Embryonic facial prominence (tissue), 1 donor: Measurements from ENCODE around the gene ZNF862.

Experiments
- DNase-seq: peaks from one replicate; pipeline ENCODE4 v3.0.0-alpha.2; 2016; ENCODE audit errors: extremely low spot score

The ZNF862 gene

DNA sequence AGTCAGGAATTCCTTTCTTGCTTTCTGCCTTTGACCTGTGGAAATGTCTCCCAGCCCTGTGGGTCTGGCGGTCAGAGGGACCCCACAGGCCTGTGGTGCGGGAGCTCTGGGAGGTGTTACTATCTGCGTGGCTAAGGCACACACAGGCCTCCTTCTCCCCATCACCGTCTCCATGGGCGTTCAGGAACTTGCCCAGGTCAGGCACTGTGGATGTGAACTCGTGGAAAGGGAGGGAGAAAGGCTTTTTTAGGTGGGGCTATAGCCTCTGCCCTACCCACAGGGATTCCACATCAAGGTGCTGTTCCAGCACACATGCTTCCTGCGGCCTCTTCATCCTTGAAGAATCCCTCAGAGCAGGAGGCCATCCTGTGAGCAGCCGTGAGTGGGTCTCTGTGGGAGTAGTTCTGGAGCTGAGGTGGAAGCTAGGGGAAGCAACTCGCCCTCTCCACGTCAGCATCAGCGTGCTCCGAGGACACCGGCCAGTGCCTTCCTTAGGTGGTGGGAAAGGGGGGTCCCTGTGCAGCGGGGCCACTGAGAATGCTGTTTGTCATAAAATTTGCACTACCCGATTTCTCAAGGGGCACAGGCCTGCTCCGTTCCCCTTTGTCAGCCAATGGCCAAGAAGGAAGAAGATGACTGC lies 28.1 kb downstream of the ZNF862 start:
- no peak for DNase-seq

DNA sequence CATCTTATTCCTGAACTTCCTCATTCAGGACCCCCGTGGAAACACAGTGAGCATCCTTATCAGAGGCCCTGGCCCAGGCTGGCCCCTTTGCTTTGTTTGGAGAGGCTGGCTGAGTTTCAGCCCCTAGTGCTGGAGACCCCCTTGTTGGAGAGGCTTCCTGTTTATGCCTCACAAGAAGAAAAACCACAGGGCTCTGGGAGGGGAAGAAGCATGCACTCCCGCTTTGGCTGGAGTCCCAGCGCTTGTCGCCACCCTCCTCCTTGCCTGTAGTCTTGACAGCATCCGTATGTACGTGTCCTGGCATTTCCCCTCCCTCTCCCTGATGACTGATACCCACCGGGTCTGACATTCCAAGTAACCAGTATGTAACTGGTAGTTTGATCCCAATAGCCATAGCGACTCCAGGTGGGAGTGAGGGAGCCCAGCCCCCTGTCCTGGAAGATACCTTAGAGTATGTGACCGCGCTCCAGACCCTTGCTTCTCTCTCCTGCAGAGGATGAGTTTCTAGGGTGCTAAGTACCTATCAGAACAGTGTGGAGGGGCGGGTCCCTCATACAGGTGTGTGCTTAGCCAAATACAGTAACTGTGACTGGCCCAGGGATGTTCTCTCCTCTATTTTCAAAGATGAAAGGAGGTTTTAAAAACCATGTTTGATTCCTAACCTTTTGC lies 28.7 kb downstream of the ZNF862 start:
- DNase-seq, result no peak

DNA sequence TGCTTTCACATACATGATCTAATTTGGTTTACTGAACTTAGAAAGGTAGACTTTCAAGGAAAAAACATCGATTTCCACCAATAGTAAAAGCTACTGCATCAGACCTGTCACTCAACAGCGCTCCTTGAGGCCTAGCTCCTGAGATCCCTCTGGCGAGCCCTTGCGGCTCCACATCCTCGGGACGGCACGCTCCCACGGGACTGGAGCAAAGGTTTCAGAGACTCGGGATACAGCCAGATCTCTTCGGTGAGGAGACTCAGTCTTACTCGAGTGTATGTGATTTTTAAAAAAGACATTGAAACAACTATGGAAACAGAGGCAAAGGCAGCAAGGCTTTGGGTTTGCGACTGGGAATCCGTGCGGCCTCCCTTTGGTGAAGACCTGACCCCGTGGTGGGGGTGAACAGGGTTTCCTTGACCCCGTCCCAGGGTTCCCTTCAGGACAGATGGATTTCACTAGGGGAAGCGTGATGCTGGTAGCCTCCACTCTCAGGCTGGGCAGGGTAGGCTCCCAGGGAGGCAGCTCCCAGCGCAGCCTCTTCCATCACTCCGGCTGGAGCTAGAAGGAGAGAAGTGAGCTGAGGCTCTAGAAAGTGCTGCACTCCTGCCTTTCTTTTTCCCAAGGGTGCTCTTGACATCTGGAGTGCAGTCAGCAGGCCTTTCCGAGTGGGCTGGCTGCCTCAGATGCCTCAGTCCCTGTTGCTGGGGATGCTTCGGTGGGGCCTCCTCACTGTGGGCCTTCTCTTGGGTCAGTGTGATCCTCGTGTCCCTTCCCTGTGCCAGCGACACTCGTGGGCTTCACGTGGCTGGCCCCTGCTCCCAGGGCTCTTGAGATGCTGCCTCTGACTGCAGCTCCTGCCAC lies 29.8 kb downstream of the ZNF862 start:
- no peak for DNase-seq

DNA sequence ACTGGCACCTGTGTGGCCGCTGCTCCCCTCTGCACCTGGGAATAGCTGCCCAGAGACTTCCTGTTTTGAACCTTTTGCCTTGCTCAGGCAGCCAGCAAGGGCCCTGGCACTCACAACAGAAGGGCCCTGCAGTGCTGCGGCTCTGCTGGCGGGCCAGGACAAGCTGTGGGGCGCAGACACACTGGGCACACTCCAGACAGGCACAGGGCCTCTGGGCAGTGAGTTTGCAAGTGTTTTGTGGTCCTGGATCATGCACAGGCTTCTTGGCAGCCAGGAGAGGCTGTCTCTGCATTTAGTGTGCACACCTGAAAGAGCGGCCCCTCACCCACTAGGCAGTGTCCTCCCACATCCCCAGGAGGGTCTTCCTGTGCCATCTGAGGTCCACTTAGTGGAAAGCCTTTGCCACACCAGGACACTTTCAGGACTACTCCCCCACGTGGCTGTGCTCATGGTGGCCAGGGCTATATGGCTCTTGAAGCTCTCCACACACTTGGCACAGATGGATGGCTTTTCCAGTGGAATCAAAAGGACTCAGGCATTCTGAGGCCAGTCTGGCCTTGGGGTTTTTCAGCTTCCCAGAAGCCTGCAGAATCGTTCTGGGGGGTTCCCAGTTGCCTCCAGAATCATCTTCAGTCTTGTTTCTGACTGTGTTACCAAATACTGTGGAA lies 30.6 kb downstream of the ZNF862 start:
- no peak for DNase-seq

DNA sequence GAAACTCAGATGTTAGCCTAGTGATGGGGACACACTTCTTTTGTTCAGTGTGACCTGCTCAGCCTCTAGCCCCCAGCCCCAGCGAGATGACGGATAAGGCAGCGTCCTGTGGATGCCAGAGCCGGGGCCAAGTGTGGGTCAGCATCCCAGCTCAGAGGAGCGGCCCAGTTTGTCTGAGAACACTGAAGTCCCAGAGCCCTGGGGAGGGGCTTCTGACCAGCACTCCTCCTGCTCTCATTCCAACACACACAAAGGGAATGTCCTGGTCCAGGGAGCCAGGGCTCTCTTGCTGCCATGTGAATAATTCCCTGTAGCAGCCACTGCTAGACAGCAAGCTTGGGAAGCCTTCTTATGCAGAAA lies 31.1 kb downstream of the ZNF862 start:
- DNase-seq, result no peak

DNA sequence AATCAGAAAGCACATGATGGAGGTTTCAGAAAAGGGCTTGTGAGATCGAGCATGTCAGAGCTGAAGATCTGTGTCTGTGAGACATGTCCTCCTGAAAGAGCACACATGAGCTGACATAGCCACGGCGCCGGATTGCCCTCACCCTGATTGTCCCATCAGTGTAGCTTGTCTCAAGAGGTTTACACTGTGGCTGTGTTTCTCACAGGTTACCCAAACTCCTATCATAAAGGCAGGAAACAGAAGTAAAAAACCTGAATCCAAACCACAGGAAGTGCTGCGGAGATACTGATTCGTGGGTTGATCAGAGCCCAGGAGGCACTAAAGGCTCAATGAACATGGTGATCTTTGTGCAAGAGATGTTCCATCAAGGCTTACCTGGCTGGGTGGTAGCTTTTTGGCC lies 31.7 kb downstream of the ZNF862 start:
- DNase-seq, result no peak

DNA sequence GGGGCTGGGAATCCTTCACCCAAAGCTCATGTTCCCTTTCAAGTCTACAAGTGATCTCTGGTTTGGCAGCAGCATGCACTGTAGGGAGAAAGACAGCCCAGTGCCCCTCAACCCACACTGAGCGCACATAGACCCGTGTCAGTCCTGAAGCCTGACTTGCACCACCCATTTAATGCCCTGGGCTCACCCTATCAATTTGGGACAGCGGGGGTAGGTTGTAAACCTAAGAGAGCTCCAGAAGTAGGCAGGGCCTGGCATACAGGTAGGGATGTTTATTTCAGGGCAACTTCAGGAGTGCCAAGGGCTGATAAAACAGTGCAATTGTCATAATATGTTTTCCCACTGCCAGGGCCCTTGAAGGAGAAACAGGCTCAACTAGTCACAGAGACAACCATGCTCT lies 32.1 kb downstream of the ZNF862 start:
- no peak for DNase-seq

DNA sequence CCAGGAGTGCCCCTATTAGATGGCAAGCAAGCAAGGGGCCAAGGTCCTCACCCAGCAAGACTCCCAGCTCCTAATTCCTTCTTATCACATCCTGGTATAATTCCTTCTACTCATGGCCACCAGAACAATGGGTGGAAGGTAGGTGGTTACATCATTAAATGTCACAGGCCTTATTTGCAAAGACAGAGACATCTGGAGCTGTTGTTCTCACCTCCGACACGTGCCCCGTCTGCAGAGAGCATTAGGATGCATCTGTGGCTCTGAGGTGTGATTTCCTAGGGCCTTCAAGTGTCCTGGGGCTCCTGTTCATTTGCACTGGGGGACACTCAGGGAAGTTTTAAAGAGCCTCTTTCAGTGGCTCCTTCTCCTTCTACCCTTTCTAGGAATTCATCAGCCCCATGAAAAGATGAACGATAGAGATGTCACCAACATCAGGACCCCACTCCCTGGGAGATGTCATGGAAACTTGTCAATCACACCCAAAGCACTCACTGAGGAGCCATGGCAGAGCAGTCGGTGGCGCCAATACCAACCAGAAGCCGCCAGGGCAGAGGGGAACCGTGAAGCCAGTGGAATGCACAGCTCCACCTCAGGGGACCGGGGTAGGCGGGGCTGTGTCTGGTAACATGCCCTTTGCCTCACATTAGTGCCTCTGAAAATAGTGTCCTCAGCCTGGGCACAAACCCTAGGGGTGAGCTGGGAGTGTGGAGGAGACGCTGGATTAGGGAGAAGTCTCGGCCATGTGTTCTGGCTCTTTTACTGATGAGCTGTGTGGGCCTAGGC lies 32.7 kb downstream of the ZNF862 start:
- DNase-seq, result no peak

DNA sequence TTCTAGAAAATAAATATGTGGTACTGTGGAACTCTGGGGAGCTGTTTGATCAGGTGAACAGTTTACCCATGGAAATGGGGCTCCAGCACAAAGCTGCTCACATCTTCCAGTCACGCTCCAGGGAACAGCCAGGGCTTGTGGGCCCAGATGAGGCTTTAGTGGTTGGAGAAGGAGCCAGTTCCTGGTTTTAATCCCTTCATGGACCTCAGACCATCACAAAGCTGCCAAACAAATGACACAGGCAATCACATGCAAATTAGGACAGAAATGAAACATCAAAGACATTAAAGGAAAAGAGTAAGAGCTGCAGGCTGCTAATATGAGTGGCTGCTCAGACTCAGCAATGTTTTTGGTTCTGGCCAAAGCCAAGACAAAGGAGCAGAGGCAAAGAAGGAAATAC lies 33.4 kb downstream of the ZNF862 start:
- no peak for DNase-seq

DNA sequence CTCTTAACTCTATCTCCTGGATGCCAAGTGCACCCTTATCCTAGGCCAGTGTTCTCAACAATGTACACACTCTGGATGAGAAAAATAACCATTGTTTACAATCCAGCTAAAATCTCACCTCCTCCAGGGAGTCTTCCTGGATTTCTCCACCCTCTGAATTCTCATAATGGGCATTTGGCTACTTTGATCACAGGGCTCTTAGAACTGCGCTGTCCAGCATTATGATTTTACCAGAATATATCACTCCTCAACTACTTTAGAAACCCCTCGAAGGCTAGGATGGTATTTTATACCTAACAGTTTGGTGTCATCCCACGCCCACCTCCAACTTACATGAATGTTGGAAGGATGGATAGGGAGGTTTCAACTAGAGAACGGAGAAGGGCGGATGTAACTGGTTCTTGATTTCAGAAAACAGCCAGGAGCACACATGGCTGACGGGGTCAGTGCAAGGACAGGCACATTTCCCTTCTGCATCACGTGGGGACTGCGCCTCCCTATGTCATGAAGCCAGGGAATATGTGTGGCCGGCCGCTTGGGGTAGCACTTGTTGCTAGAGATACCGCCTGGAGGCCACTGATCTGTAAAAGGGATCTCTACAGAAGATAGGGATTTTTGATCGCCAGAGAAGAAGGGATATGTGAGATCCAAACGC lies 34.4 kb downstream of the ZNF862 start:
- DNase-seq, result peak; percentile 63

DNA sequence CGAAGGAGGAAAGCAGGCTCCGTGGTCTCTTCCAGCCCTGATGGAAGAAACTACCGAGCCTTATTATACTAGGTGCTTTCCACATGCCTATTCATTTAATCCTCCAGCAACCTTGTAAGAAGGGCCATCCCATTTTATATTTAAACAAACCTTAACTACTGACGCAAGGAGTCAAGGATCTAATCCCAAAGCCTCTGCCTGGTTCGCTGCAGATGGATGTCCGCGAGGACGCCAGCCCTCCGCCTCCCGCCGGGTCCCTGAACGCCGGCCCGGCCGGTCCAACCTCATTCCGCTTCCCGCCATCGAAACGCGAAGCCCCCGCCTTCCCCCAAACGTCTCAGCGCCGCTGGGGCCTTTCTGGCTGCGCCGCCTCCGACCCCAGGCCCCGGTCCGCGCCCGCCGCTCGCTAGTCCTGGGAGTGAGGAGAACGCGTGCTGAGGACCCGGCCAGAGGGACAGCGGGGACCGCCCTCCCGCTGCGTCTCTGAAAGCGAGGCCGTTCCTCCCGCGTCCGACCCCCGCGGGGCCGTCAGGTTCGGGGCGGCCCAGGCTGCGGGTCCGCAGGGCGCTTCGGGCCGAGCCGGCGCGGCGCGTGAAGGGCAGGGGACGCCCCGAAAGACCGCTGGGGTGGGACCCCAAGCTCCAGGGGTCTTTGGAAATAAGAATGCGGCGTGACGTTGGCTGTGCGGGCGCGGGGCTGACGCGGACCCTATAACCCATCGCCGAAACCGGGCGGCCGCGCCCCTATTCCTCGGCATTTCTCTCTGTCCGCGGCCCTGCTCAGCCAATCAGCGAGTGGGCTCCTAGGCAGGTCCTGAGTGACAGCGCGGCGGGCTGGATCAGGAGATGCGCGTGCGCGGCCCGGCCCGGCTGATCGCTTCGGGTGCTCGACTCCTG lies 35.1 kb downstream of the ZNF862 start, which contains the start of gene ATP6V0E2:
Gene ATP6V0E2 (plus strand): TSS at position 896 of the 896 bp plus-strand sequence. CDS start 97 bp downstream, outside the sequence.
- peak; percentile 65 for DNase-seq

DNA sequence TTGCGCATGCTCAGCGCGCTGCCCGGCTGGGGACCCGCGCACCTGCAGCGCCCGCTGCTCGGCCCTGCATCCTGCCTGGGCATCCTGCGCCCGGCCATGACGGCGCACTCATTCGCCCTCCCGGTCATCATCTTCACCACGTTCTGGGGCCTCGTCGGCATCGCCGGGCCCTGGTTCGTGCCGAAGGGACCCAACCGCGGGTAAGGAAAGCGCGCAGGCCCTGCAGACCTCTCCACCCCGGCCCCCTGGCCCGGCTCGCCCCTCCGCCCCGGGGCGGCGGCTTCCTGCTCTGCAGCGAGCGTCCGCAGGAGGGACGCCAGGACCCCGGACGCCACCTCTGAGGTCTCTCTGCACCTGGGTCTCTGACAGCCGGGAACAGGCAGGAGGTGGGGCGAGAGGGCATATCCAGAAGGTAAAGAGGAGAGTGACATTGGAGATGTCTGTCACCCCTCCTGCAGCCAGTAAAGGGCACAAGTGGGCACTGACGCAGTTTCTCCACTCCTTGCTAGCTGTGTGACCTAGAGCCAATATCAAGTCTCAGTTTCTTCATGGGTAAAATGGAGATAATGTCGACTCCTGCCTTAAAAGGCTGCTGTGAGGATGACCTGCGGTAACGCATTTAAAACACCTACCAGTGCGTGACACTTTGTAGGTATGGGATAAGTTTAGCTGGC lies 35.9 kb downstream of the ZNF862 start:
- DNase-seq, result no peak

DNA sequence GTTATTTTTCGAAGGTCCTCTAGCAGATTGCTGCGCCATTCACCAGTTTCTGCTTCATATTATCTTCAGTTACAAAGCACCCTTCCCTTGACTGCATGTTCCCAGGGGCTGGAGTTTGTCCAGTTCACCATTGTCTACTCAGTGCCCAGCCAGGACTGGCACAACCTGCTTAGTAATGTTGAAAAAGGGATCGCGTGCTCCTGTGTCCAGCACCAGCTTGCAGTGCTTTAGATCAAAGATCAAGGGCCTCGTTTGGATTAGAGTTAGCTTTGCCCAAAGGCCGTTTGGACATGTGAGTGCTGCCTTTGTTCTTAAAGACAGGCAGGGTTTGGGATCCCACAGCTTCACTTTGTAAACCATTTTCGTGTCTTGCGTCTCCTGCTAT lies 36.5 kb downstream of the ZNF862 start:
- DNase-seq, result no peak

DNA sequence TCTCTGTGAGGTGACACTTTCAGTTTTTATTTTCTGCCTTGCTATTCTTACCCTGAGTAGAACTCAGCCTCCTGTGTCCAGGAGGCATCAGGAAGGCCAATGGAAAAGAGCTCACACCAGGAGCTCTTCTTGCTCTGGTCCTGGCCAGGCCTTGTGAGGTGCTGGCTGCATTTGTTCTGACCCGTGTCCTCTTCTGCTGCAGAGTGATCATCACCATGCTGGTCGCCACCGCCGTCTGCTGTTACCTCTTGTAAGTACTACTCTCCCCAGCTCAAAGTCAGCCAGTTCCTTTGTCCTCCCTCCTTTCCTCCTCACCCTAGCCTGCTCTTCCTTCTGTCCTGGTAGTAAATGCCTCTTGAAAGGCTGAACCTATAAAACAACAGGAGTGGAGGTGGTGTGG lies 37.2 kb downstream of the ZNF862 start:
- DNase-seq, result no peak

DNA sequence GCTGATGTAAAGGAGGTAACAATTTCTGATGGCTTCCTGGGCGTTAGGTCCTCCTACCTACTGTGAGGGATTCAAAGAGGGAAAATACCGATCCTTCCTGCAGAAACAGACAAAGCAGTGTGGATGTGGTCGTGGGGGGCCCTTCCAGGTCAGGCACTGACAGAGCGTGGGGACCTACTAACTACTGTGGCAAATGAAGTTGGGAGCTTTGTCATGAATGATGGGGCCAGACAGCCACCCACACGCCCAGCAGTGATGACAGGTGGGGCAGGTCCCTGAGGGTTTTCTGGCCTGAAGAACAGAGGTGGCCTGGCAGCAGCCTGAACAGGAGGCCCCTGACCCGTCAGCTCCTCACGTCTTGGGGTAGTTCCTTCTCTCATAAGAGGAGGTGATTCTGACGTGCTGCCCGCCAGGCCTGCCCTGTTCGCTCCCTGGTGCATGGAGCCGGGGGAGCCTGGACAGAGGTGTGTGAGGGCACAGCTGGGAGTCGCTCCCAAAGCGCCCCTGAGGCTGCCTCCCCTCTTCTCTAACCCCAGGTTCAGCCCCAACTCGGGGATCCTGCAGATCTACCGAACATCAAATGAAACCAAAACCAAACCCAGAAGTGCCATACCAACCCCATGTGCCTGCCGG lies 39.8 kb downstream of the ZNF862 start:
- no peak for DNase-seq

DNA sequence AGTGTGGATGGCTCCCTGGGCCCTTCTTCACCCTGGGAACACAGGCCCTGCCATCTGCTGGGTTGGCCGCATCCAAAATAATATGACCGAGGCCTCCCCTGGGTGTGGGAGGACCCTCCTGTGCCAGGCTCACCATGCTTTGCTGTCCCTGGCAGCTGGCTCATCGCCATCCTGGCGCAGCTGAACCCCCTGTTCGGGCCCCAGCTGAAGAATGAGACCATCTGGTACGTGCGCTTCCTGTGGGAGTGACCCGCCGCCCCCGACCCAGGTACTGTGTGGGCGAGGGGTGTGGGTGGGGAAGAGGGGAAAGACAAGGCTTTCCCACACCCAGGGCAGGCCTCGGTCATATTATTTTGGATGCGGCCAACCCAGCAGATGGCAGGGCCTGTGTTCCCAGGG lies 40.3 kb downstream of the ZNF862 start:
- no peak for DNase-seq

DNA sequence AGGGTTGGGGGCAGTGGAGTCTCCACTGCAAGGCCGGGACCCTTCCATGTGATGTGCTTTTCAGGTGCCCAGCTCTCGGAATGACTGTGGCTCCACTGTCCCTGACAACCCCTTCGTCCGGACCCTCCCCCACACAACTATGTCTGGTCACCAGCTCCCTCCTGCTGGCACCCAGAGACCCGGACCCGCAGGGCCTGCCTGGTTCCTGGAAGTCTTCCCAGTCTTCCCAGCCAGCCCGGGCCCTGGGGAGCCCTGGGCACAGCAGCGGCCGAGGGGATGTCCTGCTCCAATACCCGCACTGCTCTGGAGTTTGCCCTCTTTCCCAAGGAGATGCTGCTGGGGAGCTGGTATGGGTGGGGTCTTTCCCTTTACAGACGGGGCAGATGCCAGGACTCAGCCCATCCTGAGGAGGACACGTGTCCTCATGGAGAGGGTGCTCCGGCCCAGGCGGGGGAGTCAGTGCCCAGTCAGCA lies 41.1 kb downstream of the ZNF862 start:
- DNase-seq, result no peak

DNA sequence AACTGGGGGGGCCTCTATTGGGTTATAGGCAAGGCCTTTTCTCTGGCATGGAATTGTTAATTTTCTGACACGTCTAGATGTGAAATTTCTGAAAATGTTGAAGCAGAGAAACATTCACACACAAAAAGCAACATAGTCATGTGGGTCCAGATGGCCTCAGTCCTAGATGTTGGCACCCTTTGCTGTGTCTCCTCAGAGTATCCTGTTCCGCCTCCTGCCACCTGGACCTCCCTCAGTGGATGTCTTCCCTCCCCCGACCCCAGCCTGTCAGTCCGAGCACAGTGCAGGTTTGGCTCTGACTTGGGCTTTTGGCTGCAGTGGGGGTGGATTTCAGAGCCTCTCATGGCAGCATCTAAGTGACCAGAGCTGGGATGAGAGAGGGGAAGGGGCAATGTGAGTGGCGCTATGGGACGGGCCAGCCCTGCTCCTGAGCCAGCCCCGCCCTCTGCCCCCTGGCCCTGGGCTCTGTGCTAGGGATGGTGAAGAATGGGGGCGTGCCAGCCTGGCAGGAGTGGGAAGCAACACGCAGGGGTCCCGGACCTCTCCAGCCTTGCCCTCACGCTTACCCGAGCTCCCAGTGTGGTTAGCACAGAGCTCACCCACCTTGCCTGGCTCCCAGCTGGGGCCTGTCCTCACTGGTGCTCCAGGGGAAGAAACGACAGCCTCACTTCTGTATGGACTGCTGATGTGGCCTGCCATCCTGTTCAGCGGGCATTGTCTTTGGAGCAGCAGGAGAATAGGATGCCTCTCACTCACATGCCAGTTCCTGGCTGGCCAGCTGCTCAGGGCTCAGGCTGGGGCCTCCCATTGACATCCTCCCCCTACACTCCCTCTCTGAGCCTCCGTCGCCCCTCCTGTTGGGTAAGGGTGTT lies 41.8 kb downstream of the ZNF862 start:
- no peak for DNase-seq
